CD1c-positive myeloid dendritic cell (primary cell): ENCODE data around the gene CGB1.

Experiments
- DNase-seq: peaks from one replicate; pipeline ENCODE4 v3.0.0-alpha.2; 2016; ENCODE audit errors: extremely low spot score

CGB1 gene

DNA sequence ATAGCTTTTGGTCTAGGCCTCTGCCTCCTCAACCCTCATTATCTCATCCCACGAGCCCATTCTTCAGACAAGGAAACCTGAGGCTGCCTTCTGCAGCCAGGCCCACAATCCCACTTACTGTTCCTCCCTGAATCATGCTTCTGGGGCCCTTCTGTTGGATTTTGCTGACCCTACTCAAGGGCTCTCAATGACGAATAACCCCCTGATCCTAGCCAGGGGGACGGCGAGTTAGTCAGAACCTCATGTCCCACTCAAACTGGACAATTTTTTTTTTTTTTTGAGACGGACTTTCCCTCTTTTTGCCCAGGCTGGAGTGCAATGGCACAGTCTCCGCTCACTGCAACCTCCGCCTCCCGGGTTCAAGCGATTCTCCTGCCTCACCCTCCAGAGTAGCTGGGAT, 14.6 kb downstream of the CGB1 start:
- DNase-seq, result no peak

DNA sequence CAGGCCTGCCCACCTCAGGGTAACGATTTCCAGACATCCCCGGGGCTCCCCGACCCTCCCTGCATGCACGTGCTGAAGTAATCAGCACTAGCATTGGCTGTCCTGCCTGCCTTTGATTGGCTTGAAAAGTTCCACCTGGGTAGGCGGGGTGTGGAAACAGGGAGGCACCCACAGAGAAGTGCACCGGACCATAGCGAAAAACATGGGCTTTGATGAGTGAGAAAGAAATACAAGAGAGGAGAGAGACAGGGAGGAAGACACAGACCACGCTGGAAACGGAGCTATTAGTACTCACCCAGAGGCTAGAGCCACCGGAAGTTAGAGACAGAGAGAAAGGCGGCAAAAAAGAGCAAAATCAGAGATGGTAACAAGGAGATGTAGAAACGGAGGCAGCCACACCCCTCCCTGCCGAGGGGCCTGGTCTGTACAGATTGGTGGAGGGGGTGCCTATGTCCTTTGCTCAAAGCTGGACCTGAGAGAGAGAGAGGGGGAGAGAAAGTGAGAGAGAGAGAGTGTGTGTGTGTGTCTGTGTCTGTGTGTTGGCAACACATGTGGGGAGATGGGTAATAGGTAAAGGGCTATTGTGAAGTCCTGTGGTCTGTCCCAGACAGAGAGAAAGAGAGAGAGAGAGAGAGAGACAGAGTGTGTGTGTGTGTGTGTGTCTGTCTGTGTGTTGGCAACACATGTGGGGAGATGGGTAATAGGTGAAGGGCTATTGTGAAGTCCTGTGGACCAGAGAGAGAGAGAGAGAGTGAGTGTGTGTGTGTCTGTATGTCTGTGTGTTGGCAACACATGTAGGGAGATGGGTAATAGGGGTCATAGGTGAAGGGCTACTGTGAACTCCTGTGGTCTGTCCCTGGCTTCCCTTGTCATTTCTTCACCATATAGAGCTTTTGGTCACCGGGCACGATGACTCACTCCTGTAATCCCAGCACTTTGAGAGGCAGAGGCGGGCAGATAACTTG, 15.5 kb downstream of the CGB1 start:
- peak; percentile 30 for DNase-seq

DNA sequence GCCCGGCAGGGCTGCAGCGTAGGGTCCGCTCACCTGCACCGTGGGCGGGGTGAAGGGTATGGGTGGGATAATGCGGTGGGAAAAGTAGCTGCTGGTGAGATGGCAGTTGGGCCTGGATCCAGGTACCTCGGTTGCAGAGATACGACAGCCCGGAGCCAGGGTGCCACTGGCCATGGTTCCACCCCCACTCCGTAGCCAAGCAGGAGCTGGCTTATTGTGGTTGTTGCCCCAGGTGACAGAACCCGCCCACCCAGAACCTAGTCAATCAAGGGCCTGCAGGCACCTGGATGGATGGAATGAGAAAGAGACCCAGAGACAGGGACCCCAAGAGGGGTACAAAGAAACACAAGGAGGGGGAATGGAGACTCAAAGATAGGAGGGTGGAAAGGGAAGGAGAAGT, 16.4 kb downstream of the CGB1 start:
- no peak for DNase-seq

- DNase-seq, result peak; percentile 45
Observed at GRCh38 chr19:49019242-49019932, 17.3 kb downstream of the CGB1 start.

DNA sequence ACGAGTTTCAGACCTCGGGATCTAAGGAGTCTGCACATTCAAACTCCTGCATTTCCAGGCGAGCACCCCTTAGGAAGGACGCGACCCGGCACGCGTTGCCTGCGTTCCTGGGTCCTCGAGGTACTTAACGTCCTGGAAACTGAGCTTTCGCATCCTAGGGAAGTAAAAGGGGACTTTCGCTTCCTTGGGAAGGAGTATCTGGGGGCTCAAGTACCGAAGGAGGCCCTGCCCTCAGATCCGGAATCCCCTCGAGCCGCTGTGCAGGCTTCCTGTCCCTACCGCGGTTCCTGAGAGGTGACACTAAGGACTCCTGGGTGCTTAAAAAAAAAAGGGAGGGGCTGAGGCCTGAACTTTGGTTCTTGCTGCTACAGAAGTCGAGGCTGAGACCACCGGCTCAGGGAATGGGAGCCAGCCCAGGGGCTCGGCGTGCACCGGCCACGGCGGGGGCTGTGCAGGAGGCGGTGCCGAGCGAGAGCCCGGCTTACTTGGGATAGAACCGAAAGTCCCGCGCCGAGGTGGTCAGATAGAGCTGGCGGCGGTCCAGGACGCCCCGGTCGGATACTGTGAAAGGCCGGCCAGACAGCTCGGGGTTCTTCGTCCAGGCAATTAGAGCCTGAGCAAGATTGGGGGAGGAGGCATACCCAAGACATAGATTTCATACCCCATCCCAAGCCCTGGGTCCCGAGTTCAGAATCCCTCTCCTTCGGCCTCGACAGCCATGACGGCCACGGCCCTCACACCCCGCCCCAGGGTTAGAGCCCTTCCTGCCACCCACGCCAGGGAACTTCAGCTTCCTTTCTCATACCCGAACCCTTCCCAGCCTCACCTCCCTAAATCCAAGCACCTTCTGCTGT, 18.1 kb downstream of the CGB1 start:
- DNase-seq, result peak; percentile 1

DNA sequence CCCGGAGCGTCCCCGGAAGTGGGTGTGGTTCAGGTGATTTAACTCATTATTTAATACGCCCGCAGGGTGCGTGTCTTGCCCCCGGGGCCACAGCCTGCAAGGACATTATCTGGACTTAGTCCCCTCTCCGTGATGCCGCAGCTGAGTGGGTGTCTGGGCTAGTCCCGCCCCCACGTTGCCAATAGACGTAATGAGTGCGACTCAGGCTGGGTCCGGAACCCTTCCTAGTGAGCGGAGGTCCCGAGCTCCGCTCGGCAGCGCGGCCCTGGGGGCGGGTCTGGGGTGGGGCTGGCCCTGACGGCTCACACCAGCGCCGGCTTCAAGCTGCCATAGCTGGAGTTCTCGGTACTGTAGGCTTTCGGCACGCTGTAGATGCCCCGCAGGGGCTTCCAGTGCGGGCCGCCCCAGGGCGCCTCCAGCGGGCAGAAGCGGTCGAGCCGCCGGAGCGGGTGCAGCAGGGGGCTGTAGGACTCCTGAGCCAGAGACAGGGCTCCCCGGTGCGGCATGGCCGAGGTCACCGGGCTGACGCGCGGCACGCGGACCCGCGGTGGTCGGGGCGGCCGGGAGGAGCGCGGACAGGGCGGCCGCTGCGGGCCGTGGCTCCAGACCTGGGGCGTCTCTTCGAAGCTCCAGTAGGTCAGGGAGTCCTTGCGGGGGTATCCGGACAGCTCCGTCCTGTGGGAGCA, 18.9 kb downstream of the CGB1 start:
- peak; percentile 68 for DNase-seq

- no peak for DNase-seq
Observed at GRCh38 chr19:49017041-49017665, 19.5 kb downstream of the CGB1 start, which contains the start of gene LHB. Gene LHB, minus strand, starts transcription at chr19:49017091. Its CDS starts 10 bp downstream, at chr19:49017081.

GRCh38 chr19:49016067-49016839, 20.4 kb downstream of the CGB1 start:
- no peak for DNase-seq

GRCh38 chr19:49014870-49015255, 21.8 kb downstream of the CGB1 start:
- no peak for DNase-seq

DNA sequence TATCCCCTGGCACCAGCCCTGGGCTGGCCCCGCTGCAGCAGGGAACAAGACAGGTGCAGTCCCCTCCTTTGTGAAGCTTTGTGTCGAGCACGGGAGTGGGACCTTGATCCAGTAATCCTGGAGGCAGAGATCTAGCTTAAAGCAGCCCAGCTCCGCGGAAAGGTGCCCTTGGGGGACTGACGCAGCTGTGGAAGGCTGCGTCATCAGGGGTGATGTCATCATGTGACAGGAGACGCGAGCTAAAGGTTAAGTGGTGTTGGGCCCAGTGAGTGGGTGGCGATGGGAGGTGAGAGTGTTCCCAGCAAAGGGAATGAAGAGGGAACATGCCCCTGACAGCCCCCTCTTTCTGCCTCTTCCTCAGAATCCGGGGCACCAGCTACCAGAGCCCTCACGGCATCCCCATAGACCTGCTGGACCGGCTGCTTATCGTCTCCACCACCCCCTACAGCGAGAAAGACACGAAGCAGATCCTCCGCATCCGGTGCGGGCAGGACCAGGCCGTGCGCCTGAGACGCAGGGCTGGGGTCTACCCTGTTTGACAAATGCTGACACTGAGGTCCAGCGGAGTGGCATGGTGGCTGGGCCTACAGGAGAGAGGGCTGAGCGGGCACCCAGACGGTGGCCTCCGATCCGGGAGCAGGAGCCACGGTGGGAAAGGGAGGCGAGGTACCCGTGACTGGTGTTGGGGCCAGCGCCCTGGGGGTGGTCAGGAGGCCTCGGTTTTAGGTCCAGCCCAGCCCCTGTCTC, 22.4 kb downstream of the CGB1 start:
- no peak for DNase-seq

DNA sequence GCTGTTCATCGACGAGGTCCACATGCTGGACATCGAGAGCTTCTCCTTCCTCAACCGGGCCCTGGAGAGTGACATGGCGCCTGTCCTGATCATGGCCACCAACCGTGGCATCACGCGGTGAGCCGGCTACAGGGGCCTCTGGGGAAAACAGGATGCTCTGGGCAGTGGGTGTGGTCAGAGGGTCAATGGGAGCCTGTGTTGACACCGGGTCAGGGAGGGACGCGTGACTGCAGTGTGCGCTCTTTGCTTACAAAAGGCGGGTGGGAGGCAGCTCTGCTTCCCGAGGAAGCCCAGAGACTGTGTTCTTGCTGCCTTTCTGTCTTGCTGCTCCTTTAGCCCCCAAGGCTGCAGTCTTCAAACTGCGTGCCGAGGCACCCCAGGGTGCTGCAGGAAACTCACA, 25.5 kb downstream of the CGB1 start:
- no peak for DNase-seq

- DNase-seq, result no peak
Observed at GRCh38 chr19:49010453-49010852, 26.2 kb downstream of the CGB1 start.

DNA sequence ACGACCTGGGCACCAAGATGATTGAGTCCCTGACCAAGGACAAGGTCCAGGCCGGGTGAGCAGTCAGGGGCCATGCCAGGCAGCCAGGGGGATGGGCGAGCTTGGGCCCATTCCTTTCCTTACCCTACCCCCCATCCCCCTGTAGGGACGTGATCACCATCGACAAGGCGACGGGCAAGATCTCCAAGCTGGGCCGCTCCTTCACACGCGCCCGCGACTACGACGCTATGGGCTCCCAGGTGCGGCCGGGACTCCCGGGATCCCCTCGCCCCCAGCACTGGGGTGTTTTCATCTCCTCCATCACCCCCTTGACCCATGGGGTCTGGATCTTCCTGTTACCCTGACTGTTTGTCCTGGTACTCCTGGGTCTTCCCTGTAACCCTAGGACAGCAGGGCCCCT, 26.9 kb downstream of the CGB1 start:
- no peak for DNase-seq

GRCh38 chr19:49006905-49007304, 29.8 kb downstream of the CGB1 start:
- no peak for DNase-seq

DNA sequence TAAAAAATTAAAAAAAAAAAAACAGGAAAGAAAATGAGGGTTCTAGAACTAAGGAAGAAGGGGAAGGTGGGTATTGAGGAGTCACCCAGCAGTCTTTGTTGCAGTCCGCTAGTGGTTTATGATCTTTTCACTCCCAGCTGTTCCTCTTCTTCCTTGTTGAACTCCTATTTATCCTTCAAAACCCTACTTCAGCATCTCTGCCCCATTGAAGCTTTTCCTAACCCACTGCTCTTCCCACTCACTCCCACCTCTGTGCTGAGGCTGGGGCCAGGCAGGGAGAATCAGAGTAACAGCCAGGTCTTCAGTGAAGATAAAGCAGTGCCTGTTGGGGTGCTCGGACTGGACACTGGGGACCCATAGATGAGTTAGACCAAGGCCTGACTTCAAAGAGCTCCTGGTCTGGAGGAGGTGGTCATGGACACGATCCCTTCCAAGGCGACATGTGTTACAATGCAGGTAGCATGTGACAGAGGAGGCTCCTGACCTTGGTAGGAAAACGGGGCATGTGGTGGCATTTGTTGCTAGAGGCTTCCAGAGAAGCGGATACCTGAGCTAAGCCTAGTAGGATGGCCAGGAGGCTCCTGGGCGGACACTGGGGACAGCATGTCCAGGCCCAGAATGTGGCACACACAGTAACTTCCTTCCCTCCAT, 31.6 kb downstream of the CGB1 start:
- DNase-seq, result no peak

- no peak for DNase-seq
Observed at GRCh38 chr19:49004133-49004532, 32.6 kb downstream of the CGB1 start.

- DNase-seq, result peak; percentile 71
Observed at GRCh38 chr19:48999481-49000325, 37.0 kb downstream of the CGB1 start.

- DNase-seq, result peak; percentile 56
Observed at GRCh38 chr19:48997972-48998371, 38.7 kb downstream of the CGB1 start.
